ENCODE data around the gene MLXIPL. TPM values are rescaled to one million over a fixed set of nuclear protein-coding genes. Genes with fewer than 3 reads are reported as not detected.
A peak's percentile ranks its signal among the peaks of the same experiment; 100 is the strongest.

The MLXIPL gene
- total RNA-seq, 1 donor from 2014 or later, result 1.1 TPM

DNA sequence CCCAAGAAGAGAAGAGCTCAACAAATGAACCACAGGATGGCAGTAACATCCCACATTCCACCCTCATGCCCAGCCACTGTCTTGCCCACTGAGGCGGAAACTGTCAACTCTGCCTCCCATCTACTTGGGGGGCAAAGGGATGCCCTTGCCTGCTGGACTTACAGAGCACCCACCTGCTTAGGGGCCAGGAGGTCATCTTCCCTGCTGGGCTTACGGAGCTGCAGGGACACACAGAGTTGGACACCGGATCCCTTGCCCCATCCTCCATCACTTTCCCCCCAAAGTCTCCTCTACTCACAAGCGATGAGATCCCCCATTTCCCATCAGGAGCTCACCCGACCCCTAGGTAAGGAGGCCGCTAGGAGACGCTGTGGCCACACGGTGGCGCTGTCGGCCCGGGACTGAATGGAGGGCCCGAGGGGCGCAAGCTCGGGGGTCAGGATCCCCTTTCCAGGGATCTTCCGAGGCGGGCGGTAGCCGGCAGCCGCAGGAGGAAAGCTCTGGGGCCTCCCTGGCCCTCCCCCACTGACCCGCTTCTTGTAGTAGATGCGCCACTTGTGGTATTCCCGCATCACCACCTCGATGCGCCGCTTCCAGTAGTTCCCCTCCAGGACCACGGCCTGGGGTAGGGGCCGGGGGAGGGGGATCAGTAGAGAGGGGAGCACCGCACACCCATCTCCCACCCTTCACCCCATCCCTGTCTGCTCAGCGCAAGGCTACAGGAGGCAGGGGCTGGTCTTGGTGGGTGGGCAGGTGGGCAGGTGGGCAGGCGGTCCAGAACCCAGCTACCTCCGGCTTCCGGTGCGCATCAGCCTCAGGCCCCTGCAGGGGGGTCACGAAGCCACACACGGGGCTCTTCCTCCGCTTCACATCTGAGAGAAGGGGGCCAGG is 17.3 kb downstream of the MLXIPL start:
- Mint-ChIP-seq H3K4me1 (no peaks in the 10 kb centered on the region), H3K27me3 (ENCODE audit: low read depth) (peaks cover 9% of the 10 kb centered on the region), H3K4me3 (no peak overlapping the region), H3K36me3 (ENCODE audit: low read depth) (no peaks in the 10 kb centered on the region), H3K9me3 (no peaks in the 10 kb centered on the region), H3K27ac (ENCODE audit: unreplicated experiment) (peak overlapping the region; percentile 67)
- DNase-seq (ENCODE audit: low read depth, low spot score), result peak; percentile 89
- TF ChIP-seq, protein P1, sequence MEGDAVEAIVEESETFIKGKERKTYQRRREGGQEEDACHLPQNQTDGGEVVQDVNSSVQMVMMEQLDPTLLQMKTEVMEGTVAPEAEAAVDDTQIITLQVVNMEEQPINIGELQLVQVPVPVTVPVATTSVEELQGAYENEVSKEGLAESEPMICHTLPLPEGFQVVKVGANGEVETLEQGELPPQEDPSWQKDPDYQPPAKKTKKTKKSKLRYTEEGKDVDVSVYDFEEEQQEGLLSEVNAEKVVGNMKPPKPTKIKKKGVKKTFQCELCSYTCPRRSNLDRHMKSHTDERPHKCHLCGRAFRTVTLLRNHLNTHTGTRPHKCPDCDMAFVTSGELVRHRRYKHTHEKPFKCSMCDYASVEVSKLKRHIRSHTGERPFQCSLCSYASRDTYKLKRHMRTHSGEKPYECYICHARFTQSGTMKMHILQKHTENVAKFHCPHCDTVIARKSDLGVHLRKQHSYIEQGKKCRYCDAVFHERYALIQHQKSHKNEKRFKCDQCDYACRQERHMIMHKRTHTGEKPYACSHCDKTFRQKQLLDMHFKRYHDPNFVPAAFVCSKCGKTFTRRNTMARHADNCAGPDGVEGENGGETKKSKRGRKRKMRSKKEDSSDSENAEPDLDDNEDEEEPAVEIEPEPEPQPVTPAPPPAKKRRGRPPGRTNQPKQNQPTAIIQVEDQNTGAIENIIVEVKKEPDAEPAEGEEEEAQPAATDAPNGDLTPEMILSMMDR (conservative IDR thresholded peaks at IDR 0.05), result peak; percentile 98

DNA sequence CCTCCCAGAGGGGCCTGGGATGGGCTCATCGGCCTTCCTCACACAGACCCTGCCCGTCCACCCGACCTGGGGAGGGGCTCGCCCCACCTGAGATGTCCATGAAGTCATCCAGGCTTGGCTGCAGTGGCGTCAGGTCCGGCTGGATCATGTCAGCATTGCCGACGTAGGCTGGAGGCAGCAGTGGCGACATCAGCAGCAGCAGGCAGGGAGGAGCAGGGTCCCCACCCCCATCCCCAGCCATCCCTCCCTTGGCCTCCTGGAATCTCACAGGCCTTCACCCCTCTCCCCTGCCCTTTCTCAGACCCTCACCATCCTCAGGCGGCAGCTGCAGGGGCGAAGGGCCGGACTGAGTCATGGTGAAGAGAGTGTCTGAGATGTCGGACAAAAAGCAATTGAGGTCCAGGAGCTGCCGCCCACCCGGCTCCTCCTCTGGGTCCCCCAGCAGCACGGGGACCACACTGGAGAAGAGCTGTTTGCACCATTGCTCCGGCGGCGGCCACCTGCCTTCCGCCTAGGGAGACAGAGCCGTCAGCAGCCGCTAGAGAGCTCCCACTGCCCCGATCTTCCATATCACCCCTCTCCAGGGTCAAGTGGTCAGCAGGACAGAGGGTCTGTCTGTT is 18.6 kb downstream of the MLXIPL start:
- TF ChIP-seq, protein P1 (conservative IDR thresholded peaks at IDR 0.05), result no peak
- Mint-ChIP-seq H3K4me3 (no peak overlapping the region), H3K36me3 (ENCODE audit: low read depth) (no peaks in the 10 kb centered on the region), H3K9me3 (no peaks in the 10 kb centered on the region), H3K27me3 (ENCODE audit: low read depth) (peaks cover 12% of the 10 kb centered on the region), H3K4me1 (no peaks in the 10 kb centered on the region), H3K27ac (ENCODE audit: unreplicated experiment) (no peak overlapping the region)
- no peak for DNase-seq (ENCODE audit: low read depth, low spot score)

DNA sequence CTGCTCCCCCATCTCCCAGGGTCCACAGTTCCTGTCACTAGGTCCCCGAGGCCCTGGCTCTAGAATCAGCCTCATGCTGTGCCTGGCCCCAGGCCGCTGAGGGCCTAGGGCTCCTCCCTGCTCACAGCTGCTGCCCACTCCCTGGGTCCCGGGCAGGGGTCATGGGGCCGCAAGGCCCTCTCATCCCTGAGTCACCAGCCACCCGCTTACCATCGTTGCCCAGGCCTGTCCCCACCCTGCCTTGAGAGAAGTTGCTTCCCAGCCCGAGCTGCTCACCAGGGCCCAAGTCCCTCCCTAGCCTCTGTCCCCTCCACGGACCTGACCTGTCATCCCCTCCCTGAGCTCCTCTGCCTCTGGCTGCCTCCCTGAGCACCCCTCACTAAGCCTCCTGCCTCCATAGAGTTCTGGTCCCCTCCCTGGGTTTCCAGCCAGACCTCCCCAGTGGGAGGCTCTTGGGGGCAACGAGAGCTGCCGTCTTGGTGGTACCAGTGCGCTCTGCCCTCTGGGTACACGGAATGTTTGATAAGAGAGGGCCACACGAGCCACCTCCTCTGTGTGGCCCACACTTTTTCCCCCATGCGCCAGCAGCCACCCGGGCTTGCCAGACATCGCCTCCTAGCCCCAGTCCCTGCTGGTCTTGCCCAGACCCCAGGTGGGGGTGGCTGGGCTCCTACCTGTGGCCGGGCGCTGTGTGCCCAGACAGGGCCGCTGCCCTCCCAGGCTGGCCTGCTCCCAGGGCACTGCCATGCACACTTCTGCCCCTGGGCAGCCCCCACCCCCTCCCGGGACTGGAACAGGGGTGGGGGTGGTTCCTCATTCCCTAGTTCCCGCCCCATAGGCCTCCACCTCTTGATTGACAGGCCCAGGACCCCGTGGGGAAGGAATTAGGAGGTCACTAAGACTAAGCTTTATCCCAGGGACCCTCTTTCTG is 21.3 kb downstream of the MLXIPL start:
- H3K36me3 Mint-ChIP-seq (ENCODE audit: low read depth), result no peaks in the 10 kb centered on the region
- DNase-seq (ENCODE audit: low read depth, low spot score), result no peak
- no peak overlapping the region for H3K27ac Mint-ChIP-seq (ENCODE audit: unreplicated experiment)
- TF ChIP-seq, protein P1 (conservative IDR thresholded peaks at IDR 0.05), result no peak
- H3K4me3 Mint-ChIP-seq, result no peak overlapping the region
- H3K4me1 Mint-ChIP-seq, result no peaks in the 10 kb centered on the region
- peaks cover 19% of the 10 kb centered on the region for H3K27me3 Mint-ChIP-seq (ENCODE audit: low read depth)
- H3K9me3 Mint-ChIP-seq, result no peaks in the 10 kb centered on the region

DNA sequence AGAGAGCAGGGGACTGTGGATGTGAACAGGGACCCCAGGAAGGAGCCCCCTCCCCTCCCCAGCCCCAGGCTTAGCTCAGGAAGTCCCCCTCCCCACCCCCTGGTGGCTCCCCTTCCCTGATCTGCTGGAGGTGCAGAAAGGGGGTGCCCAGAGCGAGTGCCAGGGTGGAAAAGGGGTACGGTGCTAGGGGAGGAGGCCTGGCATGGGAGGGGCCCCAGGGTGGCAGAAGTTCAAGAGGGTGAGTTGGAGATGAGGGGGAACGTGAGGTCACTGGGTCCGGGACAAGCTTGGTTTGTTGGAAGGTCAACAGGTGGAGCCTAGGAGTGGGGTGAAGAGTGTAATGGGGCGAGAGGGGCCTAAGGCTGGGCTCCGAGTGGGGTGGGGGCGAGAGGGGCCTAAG is 24.4 kb downstream of the MLXIPL start:
- no peaks in the 10 kb centered on the region for H3K9me3 Mint-ChIP-seq
- H3K36me3 Mint-ChIP-seq (ENCODE audit: low read depth), result no peaks in the 10 kb centered on the region
- no peak for DNase-seq (ENCODE audit: low read depth, low spot score)
- H3K4me3 Mint-ChIP-seq, result no peak overlapping the region
- H3K27ac Mint-ChIP-seq (ENCODE audit: unreplicated experiment), result no peak overlapping the region
- TF ChIP-seq, protein P1 (conservative IDR thresholded peaks at IDR 0.05), result no peak
- peaks cover 16% of the 10 kb centered on the region for H3K27me3 Mint-ChIP-seq (ENCODE audit: low read depth)
- no peaks in the 10 kb centered on the region for H3K4me1 Mint-ChIP-seq

DNA sequence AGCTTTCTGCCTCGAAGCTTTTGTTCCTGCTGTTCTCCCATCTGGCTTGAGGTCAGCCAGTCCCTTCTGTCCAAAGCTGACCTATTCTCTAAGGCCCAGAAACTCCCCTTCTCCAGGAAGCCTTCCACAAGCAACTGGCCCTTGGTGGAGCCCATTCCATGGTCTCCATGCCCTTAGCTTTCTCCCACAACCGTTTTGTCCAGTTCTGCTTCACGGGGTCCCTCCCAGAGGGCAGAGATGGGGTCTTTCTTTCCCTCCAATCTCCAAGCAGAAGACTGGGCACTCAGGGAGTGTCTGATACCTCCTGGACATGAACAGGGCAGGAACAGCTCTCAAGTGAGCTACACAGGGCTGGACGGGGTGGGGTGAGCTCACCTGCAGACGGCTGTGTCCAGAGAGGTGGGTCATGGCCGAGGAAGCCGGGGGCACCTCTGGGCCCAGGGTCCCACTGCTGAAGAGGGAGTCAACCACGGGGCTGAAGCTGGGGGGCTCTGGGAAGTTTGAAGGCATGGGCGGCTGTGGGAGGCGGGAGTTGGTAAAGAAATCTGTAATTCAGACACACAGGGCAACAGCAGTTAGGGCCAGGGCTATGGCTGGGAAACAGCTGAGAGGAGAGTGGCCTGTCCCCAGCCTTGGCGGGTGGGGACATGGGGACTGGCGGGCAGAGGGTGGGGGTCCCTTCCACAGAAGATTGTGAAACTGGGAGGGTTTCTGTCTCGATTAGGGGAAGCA is 25.0 kb downstream of the MLXIPL start:
- Mint-ChIP-seq H3K4me3 (no peak overlapping the region), H3K27me3 (ENCODE audit: low read depth) (peaks cover 16% of the 10 kb centered on the region), H3K27ac (ENCODE audit: unreplicated experiment) (no peak overlapping the region), H3K4me1 (no peaks in the 10 kb centered on the region), H3K36me3 (ENCODE audit: low read depth) (no peaks in the 10 kb centered on the region), H3K9me3 (no peaks in the 10 kb centered on the region)
- TF ChIP-seq, protein P1 (conservative IDR thresholded peaks at IDR 0.05), result no peak
- no peak for DNase-seq (ENCODE audit: low read depth, low spot score)

Measured in neural crest cell (in vitro differentiated cells).